HG03064 (cell line): Measurements from ENCODE around the gene ARRDC1.
"Not testable (repeated sequence)": the region's sequence is repeated elsewhere in the genome, so short reads cannot be mapped to it uniquely, and the experiment has no call there.

Experiments used
- ATAC-seq: cut with Tn5 transposase; IDR thresholded peaks from one replicate; pipeline ENCODE4 v1.9.1; 2021; ENCODE audit warnings: low read depth; ENCODE audit not compliant: unreplicated experiment

Gene ARRDC1

GRCh38 chr9:137612741-137613142 is 7.3 kb downstream of the ARRDC1 start:
- no peak for ATAC-seq

DNA sequence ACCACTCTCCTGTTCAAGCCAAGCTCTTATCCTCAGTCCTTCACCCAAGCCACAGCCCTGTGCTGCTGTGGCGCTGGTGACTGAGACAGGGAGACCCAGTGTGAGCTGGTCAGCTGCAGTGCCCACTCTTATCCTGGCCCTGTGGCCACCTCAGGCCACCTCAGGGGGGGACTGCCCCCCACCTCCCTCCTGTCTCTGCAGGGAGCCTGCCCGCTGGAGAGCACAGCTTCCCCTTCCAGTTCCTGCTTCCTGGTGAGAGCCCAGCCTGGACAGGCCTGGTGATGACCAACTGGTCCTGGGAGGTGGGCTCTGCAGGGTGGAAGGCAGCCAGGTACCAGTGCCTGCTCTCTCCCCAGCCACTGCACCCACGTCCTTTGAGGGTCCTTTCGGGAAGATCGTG is 7.8 kb downstream of the ARRDC1 start:
- no peak for ATAC-seq

DNA sequence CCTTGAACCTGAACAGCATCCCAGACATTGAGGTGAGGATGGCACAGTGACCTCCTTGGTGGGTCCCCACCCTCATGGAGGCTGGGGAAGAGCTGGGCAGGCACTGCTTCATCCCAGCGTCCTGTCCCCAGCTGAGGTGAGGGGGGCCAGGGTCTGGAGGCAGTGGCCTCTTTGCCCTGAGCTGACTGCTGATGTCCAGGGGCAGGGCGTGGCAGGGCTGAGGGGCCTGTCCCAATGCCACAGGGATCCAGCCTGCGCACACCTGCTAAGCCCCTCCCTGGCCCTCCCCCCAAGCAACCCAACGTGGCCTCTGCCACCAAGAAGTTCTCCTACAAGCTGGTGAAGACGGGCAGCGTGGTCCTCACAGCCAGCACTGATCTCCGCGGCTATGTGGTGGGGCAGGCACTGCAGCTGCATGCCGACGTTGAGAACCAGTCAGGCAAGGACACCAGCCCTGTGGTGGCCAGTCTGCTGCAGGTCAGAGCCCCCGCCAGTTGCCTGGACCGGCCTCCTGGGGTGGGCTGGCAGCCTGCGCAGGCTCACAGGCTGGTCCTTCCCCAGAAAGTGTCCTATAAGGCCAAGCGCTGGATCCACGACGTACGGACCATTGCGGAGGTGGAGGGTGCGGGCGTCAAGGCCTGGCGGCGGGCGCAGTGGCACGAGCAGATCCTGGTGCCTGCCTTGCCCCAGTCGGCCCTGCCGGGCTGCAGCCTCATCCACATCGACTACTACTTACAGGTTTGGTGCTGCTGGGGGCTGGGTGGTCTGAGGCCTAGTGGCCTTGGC is 8.4 kb downstream of the ARRDC1 start:
- no peak for ATAC-seq

GRCh38 chr9:137614631-137615386 is 9.3 kb downstream of the ARRDC1 start:
- no peak for ATAC-seq

GRCh38 chr9:137615387-137615871 is 9.9 kb downstream of the ARRDC1 start:
- ATAC-seq, result no peak

- ATAC-seq, result peak; percentile 59
Observed at GRCh38 chr9:137618105-137619067, 12.9 kb downstream of the ARRDC1 start, which contains the start of gene EHMT1. Gene EHMT1, plus strand, starts transcription at chr9:137619005. Its CDS starts 24 bp downstream, at chr9:137619029.

GRCh38 chr9:137619240-137620047 is 14.0 kb downstream of the ARRDC1 start:
- ATAC-seq, result peak; percentile 27

DNA sequence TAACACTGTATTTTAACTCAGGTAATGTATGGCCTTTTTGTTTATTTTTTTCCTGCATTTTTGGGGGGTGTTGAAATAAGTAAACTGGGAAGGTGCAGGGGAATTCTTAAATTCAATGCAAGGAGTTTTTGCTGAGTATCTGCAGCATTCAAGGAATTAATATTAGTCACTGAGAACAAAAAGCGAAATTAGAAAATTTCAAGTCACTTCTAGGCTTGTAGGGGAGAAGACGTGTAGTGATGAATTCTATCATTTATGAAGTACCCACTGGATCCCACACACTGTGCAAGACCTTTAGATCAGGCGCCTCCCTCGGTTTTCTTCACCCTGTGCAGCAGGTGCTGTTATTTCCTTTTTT is 14.5 kb downstream of the ARRDC1 start:
- no peak for ATAC-seq

GRCh38 chr9:137620581-137620980 is 15.1 kb downstream of the ARRDC1 start:
- no peak for ATAC-seq

DNA sequence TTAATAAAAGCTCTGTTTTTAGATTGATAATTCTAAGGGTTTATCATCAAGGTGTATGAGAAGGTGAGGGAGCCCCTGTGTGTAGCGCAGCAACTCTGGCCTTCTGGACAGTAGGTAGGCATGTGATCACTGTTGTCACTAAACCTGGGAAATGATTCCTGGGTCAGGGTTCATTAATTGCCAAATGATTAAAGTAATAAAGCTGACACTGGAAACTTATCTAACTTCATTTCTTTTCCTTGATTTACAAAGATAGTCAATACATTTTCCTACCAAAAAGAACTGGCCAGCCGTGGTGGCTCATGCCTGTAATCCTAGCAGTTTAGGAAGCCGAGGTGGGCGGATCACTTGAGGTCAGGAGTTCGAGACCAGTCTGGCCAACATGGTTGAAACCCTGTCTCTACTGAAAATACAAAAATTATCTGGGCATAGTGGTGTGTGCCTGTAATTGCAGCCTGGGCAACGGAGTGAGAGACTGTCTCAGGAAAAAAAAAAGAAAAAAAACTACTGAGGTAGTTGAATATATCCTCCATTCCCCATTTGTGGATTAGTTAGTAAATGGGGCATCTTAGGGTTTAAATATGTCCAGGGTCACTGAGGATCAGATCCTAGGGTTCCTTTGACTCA is 15.8 kb downstream of the ARRDC1 start:
- no peak for ATAC-seq

GRCh38 chr9:137622211-137622610 is 16.7 kb downstream of the ARRDC1 start:
- not testable (repeated sequence) for ATAC-seq

DNA sequence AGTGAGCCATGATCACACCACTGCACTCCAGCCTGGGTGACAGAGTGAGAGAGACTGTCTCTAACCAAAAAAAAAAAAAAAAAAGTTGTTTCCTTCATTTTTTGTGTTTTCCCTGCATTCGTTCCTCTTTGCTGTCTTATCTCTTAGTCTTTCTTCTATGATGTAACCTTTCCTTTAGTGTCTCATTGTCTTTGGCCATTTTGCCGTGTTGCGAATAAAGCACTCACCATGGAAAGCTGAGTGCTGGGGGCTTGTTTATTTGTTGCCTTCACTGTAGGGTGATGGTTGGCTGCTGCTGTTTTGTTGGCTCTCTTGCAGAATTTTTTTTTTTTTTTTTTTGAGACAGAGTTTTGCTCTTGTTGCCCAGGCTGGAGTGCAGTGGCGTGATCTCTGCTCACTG is 21.0 kb downstream of the ARRDC1 start:
- no peak for ATAC-seq

GRCh38 chr9:137627406-137627805 is 21.9 kb downstream of the ARRDC1 start:
- ATAC-seq, result not testable (repeated sequence)

DNA sequence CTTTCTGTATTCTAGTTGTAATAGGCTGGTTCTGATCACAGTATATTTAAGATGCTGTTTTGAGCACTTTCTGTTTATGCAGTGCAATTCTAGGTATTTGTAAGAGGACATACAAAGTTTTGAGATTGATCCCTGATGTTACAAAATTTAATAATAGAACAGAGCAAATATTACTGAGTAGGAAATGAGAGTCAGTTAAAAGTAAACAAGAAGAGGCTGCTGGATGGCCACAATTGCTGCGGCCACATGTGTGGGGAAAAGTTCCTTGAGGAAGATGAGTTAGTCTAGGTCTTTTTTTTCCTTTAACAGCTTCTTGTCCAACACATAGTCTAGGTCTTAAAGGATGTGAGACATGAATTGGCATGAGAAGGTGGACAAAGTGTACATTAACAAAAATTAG is 24.6 kb downstream of the ARRDC1 start:
- ATAC-seq, result no peak

DNA sequence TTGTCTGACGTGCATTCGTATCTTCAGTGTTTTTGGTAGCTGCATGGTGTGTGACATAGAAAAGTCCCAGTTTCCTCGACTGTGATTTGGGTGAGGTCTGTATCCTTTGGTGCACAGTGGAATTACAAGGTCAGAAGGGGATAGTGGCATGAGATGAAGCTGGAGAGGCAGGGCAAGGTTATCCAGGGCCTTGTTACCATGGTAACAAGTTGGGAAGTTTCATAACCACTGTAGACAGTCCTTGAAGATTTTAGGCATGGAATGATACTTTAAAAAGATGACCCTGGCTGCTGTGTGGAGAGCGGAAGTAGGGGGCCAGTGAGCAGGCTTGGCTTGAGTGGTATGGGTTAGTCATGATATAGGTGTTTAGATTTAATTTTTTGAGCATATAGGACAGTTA is 25.2 kb downstream of the ARRDC1 start:
- no peak for ATAC-seq

- no peak for ATAC-seq
Observed at GRCh38 chr9:137631345-137632229, 26.1 kb downstream of the ARRDC1 start.

- ATAC-seq, result no peak
Observed at GRCh38 chr9:137632230-137633161, 27.0 kb downstream of the ARRDC1 start.
